Stimulated activated CD4-positive, alpha-beta T cell treated with anti-CD3 and anti-CD28 coated beads, Interleukin-2, amount 100 ng/mL, for 24 hours (primary cell): ENCODE results near the gene PLA2G4B.

Source experiments
- DNase-seq, 2 donors: peaks; one replicate each; pipeline ENCODE4 v3.0.0-alpha.2; 2020

The PLA2G4B gene

DNA sequence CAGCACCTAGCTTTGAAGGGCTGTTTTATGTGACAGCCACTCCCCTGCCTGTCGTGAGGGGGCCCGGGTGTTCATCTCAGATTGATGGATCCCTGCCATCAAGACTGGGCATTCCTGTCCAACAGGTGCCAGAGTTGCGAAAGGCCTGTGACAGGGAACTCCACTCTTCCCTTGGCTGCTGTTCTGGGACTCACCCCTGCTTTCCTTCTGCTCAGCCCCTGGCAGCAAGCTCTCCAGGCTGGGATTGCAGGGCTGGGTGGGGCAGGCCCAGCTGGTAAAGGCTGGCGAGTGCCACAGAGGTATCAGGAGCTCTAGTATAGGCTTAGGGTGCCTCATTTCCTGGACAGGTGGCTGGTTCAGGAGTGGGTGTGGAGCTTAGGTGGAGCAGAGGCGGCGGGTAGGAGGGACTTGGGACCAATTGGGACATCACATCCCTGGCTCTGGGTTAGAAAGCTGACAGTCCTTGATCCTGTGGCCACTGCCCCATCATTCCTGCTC lies at the start of gene PLA2G4B:
Gene PLA2G4B, plus strand, starts transcription at position 448 of the 498 bp plus-strand sequence. CDS start 67 bp downstream, outside the sequence.
- no peak for DNase-seq

DNA sequence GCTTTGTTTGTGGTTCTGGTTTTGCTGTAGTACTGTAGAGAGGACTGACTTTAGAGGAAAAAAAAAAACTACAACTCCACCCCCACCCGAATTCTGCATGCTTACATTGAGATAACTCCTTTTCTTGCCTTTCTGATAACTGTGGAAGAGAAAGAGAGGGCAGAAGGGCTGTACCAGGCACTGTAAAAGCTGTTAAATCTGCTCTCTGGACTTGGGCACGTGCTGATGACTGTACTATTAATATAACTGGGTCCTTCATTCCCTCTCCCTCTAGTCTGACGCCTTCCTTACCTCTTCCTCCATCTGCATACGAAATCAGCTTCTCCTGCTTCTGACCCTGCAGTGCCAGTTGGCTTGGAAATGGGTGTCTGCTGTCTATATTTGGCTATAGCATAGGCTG lies 49.4 kb upstream of the PLA2G4B start:
- no peak for DNase-seq

GRCh38 chr15:41789662-41790061 lies 49.0 kb upstream of the PLA2G4B start:
- no peak for DNase-seq

- DNase-seq = no peak
Observed at GRCh38 chr15:41790169-41790568, 48.5 kb upstream of the PLA2G4B start.

DNA sequence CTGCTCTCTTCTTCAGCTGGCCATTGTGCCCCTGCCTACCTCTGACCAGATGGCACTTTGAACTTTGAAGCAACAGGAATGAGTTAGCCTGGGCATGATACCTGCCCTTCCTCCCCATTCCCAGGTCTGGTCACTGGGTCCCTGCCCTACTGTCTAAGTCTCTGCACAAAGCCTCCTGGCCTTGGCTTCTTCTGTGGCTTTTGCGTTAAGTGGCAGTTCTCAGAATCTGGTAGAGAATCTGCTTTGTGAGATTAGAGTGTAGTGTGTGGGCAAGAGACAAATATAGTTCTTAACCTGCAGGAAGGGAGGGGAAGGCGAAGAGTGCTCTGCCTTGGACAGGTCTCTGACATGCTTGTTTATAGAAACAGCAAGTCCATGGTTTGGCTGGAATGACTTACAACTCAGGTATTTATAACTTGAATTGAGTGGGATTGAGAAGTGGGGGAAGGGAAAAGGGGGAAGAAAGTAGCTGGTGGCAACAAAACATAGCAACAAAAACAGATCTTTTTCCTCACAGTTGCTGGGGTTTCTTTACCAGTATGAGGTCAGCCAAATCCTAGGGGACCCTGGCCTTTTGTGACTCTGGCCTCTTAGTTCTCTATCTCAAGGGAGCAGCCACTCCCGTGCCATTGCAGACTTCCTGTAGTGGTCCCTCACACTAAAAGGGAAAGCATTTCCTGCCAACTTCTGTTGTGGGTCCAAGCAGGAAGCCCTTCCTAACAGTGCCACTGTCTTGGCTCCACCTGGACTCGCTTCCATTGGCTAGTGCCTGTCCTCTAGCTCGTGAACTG lies 47.7 kb upstream of the PLA2G4B start:
- no peak for DNase-seq

GRCh38 chr15:41791547-41791937 lies 47.1 kb upstream of the PLA2G4B start:
- DNase-seq = no peak

GRCh38 chr15:41792000-41792637 lies 46.5 kb upstream of the PLA2G4B start:
- DNase-seq = no peak

DNA sequence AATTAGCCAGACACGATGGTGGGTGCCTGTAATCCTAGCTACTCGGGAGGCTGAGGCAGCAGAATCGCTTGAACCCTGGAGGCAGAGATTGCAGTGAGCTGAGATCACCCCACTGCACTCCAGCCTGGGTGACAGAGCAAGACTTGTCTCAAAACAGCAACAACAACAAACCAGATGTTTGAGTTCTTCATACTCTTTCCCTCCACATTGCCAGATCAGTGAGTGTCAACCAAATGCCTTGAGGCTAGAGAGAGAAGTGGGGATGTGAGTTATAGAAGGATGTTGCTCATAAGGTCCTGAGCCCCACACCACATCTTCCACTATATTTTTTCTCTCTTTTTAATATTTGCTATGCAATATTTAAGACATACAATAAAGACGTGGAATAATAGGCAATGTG lies 44.6 kb upstream of the PLA2G4B start:
- no peak for DNase-seq

DNA sequence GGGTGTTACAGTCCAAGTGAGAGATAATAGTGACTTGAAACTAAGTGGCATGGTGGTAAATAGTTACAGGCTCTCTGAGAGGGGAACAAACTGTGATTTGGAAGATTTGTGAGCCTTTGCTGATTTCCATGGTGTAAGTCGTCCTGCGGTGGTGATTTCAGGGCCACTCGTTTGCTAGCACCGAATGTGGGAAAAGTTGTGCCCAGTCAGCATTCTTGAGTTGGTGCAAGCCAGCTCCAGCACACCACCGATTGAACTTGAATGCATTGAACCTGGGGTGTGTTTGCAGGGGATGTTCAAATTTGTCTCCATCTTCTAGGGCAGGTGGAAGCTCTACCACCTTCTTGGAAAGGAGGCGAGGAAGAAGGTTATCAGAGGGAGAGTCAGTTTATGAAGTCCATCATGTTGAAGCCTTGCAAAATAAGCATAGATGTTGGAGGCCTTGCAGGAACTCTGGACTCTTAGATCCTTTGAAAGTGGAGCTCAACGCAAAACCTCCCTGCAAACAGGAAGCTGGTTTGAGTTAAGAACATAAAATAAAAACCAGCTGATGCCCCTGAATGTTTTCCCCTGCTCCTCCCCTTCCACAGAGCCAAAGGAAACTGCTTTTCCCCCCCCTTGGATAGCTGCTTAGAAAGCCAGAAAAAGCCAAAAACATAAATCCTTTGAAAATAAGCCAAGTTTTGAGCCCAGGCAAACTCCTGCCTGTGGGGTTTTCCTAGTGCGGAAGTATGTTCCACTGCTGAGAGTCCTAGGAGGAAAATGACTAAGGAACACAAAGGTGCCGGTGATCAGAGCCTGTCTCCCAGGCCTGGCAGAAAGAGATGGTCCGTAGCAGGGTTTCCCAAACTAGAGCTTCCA lies 42.4 kb upstream of the PLA2G4B start:
- DNase-seq = no peak

DNA sequence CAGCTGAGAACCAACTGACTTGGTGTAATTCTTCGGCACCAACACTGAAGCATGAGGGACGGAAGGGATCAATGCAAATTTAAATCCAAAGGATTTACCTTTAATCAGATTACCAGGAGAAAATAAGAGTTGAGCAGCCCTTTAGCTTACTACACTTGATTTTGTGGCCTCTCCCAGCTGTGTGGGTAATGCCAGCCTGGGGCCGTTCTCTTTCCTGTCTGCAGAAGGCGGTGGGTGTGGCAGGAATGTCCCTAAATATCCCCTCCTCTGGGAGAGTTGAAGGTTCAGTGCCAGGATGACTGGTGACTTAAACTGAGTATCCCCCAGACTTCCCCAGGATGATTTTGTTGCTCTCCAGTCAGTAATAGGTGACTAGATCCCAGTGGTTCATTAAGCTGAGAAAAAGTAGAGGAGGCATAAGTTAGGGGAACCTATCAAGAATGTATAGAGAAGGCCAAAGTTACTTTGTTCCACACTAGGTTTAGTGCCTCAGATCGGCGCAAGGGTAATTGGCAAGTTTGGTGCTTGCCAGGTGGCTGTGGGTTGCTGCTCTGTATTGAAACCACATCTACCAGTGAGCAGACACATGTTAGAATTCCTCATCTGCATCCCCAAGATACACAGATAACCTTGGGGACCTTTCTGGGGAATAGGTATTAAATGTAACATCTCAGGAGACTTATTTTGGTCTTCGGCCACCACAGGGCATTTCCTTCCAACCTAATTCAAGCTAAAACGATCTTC lies 41.3 kb upstream of the PLA2G4B start:
- no peak for DNase-seq

- DNase-seq = no peak
Observed at GRCh38 chr15:41798607-41799487, 39.8 kb upstream of the PLA2G4B start.

- no peak for DNase-seq
Observed at GRCh38 chr15:41799488-41799805, 39.2 kb upstream of the PLA2G4B start.

DNA sequence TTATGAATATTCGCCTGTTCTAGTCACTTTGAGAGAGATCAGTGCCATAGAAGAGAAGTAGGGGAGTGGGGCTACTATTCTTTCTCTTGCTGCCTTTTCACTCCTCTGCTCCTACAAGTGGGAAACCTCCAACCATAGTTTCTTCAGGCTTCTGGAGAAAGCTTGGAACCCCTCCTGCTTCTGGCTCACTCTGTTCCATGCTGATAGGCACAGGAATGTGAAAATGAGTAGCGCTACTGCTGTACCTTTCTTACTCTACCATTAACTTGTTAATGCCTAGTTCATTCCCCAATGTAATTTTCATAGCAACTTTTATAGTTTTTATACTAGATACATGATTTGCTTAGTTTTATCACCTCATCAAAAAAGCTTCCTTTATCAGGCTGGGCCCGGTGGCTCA lies 37.5 kb upstream of the PLA2G4B start:
- DNase-seq = no peak

GRCh38 chr15:41801850-41802455 lies 36.7 kb upstream of the PLA2G4B start:
- no peak for DNase-seq

DNA sequence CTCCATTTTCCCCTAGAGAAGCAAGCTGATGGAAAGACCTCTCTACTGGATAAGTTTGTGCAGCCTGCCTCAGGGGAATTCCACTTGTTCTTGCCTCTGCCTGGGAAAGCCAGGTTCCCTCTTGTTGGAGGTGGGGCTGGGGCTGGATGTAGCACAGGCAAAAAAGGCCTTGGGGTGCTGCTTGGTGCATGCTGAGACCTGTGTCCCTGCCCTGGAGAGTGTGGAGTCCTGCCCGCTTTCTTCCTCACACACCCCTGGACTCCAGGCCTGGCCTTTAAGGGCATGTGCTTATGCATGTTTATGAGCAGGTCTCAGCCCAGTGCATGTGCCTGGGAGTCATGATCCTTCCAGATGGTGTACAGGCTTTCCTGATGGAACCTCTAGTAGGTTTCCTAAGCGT lies 34.3 kb upstream of the PLA2G4B start:
- no peak for DNase-seq

GRCh38 chr15:41804916-41805666 lies 33.6 kb upstream of the PLA2G4B start:
- DNase-seq = no peak

GRCh38 chr15:41805711-41806110 lies 32.9 kb upstream of the PLA2G4B start:
- DNase-seq = no peak

DNA sequence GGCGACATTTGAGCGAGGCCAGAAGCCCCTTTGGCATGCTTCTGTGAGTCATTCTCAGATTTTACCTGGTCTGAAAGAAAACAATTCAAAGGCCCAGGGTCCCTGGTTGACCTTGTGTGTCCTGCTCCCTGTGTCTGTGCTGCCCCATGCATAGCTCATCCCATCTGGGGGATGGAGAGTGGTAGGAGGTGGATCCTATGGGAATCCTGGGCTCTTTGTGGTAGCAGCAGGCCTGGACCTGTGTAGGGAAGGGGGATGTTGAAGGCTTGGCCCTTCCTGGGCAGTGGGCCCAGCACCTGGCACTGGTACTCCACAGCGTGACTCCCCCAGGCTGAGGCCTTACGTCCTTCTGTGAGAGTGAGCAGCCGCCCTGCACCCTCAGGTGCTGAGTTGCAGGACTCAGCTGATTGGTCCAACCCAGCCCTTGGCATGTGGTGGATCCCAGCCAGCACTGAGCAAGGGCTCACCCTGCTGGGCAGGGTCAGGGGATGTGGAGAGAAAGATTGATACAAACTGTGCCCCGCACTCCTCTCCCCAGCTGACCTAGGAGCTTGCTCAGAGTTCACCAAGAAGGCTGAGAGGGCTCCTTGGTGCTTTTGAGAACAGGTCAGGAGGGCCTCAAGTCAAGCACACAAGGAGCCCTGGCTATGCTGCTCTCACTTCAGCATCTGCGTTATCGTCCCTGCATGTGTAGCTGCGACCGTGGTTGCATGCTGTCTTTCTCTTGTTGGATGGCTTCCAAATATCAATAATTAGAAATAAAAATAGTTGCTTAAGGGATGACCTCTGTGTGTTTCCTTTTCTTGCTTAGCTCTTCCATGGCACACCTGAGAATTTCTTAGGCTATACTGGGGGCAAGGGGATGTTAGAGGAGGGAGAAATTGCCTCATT lies 32.1 kb upstream of the PLA2G4B start:
- no peak for DNase-seq

- DNase-seq = no peak
Observed at GRCh38 chr15:41809121-41809520, 29.5 kb upstream of the PLA2G4B start.
